ENCODE measurements around the gene RERE.

DNA sequence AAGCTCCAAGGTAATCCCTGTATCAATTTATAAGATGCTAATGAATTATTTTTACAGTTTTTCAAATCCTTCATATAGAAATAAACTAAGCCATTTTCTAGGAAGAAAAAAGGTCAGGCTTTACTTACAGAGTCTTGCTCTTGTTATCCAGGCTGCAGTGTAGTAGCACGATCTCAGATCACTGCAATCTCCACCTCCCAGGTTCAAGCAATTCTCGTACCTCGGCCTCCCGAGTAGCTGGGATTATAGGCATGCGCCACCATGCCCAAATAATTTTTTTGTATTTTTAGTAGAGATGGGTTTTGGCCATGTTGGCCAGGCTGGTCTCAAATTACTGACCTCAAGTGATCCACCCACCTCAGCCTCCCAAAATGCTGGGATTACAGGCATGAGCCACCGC is 27.0 kb downstream of the RERE start:
- TF ChIP-seq, protein P1, sequence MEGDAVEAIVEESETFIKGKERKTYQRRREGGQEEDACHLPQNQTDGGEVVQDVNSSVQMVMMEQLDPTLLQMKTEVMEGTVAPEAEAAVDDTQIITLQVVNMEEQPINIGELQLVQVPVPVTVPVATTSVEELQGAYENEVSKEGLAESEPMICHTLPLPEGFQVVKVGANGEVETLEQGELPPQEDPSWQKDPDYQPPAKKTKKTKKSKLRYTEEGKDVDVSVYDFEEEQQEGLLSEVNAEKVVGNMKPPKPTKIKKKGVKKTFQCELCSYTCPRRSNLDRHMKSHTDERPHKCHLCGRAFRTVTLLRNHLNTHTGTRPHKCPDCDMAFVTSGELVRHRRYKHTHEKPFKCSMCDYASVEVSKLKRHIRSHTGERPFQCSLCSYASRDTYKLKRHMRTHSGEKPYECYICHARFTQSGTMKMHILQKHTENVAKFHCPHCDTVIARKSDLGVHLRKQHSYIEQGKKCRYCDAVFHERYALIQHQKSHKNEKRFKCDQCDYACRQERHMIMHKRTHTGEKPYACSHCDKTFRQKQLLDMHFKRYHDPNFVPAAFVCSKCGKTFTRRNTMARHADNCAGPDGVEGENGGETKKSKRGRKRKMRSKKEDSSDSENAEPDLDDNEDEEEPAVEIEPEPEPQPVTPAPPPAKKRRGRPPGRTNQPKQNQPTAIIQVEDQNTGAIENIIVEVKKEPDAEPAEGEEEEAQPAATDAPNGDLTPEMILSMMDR (IDR thresholded peaks at IDR 0.05): no peak
- TF ChIP-seq POLR2AphosphoS5 (IDR thresholded peaks at IDR 0.05; ENCODE audit: insufficient read depth in 1 of 2, low read depth in 1 of 2) (no peak), POLR2A (IDR thresholded peaks at IDR 0.05) (no peak)
